HL-60 (cell line): ENCODE data around the gene LCN15.

Experiments
- CTCF ChIP-seq: IDR thresholded peaks from one replicate; pipeline ENCODE4 v1.5.1; 2011; ENCODE audit warnings: low read length, control low read depth, inconsistent platforms; ENCODE audit not compliant: insufficient read depth
- POLR2AphosphoS5 ChIP-seq: IDR thresholded peaks from 2 replicates; pipeline ENCODE4 v1.6.1; 2012; ENCODE audit warnings: low read depth
- REST ChIP-seq: IDR thresholded peaks from 2 replicates; pipeline ENCODE4 v1.6.1; 2012; ENCODE audit warnings: low read depth; ENCODE audit not compliant: insufficient replicate concordance

- TF ChIP-seq CTCF (no peak), POLR2AphosphoS5 (no peak), REST (no peak)
Observed at GRCh38 chr9:136745389-136746154, 18.7 kb downstream of the LCN15 start.
